HL-60/S4 (cell line): ENCODE data around the gene KCNF1.

Experiments used
- in situ Hi-C: fragments of 300-500 bp; cut with MboI; formaldehyde crosslinking; loops from 2 replicates; pipeline ENCODE4 v1.14.3; 2022; ENCODE audit warnings: low sequenced_read_pairs

The KCNF1 gene

GRCh38 chr2:10918661-10919409, 7.1 kb downstream of the KCNF1 start:
- in situ Hi-C loops = no loop called here

DNA sequence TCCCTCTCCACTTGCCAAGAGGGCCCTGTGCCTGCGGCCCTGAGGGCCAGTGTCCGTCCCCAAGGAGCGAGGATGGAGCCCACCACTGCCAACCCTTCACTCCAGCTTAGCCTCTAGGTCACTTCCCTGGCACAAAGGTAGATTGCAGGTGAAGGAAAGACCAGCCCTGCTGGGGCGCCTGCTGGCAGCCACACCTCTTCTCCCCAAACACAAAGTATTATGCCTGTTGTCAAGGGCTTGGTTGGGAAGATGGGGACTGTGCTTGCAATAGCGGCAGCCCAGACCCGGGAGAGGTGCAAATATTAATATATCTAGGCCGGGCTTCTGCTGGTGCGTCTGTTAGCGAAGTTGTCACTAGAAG, 7.7 kb downstream of the KCNF1 start:
- in situ Hi-C loops = no loop called here

GRCh38 chr2:10919771-10920621, 8.3 kb downstream of the KCNF1 start:
- in situ Hi-C loops = no loop called here

DNA sequence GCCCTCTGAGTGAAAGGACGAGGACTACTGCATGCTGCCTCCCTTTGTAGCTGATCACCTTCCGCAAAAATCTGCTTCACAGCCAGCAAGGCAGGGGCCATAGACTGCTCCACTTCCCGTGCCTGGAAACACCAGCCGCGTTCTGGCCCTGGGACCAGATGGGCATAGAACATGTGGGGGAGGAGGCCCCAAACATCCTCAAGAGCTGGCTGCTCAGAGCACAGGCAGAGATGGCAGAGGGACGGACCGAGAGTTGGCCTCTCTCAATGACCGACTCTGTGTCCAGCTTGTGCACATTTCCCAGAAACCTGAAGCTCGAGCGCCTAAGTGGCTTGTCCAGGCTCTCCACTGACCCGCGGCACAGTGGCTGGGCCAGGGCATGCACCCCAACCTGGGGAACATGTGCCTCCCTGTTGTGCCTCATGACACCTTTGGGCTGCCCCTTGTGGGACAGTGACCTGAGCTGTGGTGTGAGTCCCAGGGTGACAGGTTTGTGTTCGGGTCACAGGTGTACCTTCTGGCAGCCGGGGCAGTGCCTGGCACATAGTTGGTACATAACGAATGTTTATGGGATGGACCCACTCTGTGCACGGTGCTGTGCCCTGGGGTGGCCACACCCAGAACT, 9.1 kb downstream of the KCNF1 start:
- in situ Hi-C loops = no loop called here

GRCh38 chr2:10921525-10921924, 9.8 kb downstream of the KCNF1 start:
- in situ Hi-C loops = no loop called here

- in situ Hi-C loops = no loop called here
Measured at GRCh38 chr2:10922307-10923007, 10.7 kb downstream of the KCNF1 start.

GRCh38 chr2:10923008-10923375, 11.3 kb downstream of the KCNF1 start:
- in situ Hi-C loops = no loop called here

DNA sequence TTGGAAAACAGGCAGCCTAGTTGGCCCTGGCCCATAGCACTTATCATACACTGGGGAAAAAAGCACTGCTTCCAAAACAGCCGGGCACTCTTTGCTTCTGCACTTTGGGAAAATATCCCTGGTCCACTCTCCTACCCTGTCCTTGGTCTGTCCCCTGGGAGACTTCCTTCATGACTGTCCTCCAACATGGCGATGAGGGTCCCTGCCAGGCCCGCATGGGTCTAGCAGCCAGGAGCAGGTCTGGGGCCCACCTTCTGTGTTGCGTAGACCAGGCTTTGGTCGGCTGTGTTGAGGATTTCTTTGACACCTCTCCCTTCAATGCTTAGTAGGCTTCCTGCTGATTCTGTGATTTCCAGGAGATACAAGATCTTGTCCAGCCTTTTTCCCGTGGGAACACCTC, 12.2 kb downstream of the KCNF1 start:
- in situ Hi-C loops = no loop called here

DNA sequence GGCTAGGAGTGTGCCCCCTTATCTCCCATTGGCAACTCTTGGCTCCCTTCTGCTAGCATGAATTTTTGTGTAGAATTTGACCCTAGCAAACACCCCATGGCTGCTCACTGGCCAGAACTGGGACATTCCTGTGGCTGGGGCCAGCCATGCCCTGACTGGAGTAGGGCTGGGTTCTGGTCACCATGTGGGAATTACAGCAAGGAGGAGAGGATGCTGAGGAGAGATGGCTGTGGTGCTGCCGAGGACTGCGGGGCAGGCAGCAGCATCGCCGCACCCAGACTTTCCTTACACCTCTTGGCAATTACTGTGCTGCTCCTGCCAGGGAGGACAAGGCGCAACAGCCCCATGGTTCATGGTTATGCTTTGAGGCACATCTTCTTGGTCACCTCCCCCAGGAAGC, 12.7 kb downstream of the KCNF1 start:
- in situ Hi-C loops = no loop called here

- in situ Hi-C loops = no loop called here
Measured at GRCh38 chr2:10924859-10925258, 13.1 kb downstream of the KCNF1 start.

GRCh38 chr2:10926191-10926820, 14.6 kb downstream of the KCNF1 start:
- in situ Hi-C loops = no loop called here

GRCh38 chr2:10930721-10931516, 19.2 kb downstream of the KCNF1 start:
- in situ Hi-C loops = no loop called here

DNA sequence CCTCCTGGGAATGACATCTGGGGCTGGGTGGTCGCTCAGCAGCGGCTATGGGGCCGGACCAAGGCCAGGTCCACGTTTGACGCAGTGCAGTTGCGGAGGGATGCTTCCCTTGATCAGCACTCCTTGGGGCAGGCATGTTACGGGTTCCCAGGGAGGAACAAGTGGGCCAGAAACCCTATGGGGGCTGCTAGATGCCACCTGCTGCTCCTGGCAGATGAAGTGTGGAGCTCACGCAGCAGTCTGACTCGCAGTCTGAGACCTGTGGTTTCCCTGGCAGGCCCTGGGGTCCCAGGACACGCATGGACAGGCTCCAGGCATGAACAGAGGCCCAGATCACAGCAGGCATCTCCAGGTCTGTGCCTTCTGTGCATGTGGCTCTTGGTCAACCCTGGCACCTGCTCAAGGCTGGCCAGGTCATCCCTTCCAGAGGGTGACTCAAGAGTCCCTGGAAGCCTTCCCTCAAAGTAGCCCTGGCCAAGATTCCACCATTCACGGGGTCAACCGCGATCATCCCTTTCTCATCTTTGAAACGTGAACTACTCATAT, 20.0 kb downstream of the KCNF1 start:
- in situ Hi-C loops = no loop called here

DNA sequence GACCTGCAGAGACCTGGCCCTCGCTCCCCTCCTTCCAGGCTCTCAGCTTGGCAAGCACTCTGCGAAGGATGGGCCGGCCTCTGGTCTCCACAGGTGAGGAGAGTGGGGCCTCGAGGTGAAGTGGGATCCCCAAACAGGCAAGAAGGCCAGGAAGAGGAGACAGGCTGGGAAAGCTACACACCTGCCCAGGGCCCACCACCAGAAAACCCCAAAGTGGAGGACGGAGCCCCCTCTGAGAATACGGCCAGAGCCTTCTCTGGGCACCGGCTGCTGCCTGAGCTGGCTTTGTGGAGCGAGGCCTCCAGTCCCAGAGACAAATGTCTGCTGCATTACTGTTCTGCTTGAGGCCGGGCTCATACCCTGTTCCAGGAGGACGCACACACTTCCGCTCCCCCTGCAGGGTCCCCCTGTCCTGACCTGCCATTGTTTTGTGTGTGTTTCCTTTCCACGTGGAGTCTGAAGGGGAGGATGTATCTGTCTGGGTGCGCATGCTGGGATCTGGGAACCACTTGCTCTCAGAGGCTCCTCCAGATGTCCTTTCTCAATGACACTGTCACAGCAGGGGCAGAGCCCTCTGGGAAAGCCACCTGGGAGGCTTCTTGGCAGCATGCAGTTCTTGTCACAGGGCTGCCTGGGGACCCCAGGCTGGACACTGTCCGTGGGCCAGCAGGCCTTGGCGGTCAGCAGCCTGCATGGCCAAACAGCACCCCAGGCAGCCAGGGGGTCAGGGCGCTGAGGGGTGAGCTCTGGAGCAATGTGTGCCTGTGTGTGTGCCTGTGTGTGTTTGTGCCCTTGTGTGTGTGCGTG, 20.8 kb downstream of the KCNF1 start:
- in situ Hi-C loops = no loop called here

DNA sequence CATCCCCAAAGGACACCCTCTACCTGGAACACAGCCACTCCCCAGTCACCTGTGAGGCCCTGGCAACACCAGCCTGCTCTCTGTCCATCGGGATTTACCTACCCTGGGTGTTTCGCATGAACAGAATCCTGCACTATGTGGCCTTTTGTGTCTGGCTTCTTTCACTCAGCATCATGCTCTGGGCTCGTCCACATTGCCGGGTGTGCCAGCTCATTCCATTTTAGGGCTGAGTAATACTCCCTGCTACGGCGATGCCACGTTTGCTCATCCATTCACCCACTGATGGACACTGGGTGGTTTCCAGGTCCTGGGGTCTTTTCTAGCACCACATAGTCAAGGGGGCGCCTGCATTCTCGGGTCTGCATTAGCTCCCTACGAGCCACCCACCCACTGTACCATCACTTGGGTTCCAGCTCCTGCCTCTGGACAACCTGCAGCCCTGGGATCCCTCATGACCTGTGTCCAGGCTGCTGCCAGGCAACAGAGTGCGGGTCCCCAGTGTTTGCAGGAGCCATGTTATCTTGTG, 22.0 kb downstream of the KCNF1 start:
- in situ Hi-C loops = no loop called here

DNA sequence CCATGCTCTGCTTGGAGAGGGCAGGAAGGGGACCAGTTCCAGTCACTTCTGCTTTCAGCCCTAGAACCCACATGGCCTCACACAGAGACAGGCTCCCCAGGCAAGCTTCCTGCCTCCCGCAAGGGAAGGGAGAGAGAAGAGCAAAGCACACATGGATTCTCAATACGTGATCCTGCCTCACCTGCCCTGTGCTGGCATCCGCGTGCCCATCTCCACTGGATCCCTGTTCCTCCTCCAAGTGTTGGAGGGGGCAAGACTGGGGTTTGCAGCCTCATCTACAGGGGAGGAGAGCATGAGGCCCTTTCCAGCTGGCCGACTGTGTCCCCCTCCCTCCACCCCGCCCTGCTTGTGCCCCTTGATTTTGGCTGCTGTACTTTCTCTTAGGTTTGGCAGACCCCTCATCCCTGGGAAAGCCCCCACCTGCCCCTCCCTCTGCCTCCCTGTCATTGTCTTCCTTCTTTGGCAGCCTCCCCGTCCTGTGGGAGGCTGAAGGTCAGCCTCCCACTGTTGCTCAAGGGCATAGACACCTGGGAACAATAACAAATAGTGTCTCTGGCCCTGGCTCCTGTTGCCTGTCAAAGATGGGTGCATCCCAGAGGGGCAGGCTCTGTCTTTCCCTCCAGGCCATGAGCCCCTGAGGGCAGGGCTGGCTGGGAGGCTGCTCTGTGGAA, 22.7 kb downstream of the KCNF1 start:
- in situ Hi-C loops = no loop called here

DNA sequence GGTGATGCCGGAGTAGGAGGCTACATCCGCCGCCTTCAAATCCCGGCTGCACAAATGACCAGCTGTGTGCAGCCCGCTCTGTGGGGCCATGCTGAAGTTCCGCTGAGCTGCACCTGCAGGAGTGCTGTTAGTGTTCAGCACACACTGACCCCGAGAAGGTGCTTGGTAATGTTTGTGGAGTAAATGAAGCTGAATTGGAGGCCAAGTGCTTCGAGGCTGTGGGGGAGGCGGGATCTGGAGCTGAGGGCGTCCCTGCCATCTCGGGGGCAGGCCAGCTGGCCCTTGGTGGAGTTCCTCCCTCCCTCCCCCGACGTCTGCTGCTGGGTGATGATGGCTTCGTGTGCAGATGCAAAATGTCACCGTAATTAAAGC, 23.2 kb downstream of the KCNF1 start:
- in situ Hi-C loops = no loop called here

DNA sequence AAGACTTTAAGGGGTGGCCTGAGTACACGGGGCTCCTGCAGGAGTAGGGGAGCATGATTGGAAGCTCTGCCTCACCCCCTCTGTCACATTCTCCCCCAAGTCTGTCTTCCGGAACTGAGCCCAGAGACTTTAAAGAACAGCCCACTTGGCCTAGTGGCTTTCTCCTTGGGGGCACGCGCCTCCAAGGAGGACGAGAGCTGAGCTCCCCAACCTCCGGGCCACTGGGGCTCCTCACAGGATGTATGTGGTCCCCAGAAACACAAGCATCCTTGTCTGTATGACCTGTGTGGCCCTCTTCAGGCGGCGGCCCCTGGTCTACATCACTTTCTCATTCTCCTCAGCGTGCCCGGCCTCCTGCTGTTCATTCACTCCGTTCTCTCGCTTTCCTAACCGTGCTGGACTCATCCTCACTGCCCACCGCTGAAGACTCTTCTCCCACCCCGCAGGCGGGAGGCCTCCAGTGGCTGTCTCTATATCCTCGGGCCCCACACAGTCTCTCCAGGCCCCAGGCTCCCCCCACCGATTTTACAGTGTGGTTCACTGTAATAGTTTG, 23.7 kb downstream of the KCNF1 start:
- in situ Hi-C loops = no loop called here
